HG03565 (cell line): ENCODE measurements around the gene AGFG1.
"Not testable (repeated sequence)": the region's sequence is repeated elsewhere in the genome, so short reads cannot be mapped to it uniquely, and the experiment has no call there.

ENCODE experiments used
- ATAC-seq: cut with Tn5 transposase; IDR thresholded peaks from one replicate; pipeline ENCODE4 v1.9.1; 2021; ENCODE audit warnings: mild to moderate bottlenecking, moderate library complexity; ENCODE audit not compliant: unreplicated experiment

The AGFG1 gene

DNA sequence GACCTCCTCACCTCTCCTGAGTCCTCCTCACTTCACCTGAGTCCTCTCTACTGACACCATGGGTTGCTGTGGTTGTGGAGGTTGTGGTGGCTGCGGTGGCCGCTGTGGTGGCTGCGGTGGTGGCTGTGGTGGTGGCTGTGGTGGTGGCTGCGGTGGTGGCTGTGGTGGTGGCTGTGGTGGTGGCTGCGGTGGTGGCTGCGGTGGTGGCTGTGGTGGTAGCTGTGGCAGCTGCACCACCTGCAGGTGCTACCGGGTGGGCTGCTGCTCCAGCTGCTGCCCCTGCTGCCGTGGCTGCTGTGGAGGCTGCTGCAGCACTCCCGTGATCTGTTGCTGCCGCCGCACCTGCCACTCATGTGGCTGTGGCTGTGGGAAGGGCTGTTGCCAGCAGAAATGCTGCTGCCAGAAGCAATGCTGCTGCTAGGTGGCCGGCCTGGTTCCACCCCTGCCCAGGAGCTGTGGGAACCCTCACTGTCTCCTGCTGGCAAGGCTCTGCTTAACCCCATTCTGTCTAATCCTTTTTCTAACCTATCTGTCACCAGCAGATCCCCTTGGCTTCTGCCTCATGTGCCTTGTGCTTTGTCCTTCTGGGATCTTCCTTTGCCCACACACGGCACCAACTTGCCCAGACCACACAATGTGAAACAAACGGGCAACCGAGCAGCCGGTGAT lies 127.0 kb downstream of the AGFG1 start, which contains the start of gene SCYGR2:
Gene SCYGR2, plus strand, starts transcription at position 59 of the 669 bp plus-strand sequence. Its CDS starts 0 bp downstream, at position 59.
- ATAC-seq: not testable (repeated sequence)

DNA sequence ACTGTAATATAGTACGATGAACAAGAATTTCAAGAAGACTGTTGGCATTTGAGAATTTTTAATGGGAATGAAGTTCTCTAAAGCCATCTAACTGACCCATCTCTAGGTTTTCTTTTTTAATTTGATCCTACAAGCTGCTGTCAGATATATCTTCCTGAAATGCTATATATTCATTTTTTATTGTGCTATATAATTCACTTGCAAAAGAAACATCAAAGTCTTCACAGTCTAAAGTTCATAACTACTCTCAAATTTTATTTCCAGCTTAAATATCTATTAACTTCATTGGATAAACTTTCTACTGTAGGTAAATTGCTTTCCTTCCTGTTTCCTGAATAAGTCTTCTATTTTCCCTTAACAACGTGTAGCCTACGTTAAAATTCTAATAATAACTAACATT lies 130.4 kb downstream of the AGFG1 start:
- no peak for ATAC-seq

- ATAC-seq: no peak
These were observed 134.5 kb downstream of the AGFG1 start for GRCh38 chr2:227606476-227606875.

GRCh38 chr2:227607941-227608340 lies 136.0 kb downstream of the AGFG1 start:
- no peak for ATAC-seq

GRCh38 chr2:227608561-227609338 lies 136.8 kb downstream of the AGFG1 start:
- no peak for ATAC-seq

DNA sequence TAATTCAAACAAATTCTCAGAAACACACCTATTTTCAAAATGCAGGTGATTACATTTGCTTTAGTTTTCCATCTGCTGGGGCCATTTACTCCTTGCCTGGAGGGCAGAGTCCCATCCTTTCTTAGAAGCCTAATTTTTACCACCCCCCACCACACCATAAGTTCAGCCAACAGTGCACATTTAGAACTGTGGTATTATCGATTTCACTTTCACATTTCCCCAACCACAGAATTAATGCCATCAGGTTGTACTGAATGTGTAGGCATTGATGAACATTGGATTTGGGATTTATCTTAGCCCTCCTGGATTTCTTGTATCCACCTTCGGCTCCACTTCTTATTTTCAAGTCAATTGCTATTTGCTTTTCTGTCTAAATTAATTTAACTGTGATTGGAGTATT lies 138.2 kb downstream of the AGFG1 start:
- ATAC-seq: no peak
